Lower leg skin (tissue), 4 donors: Measurements from ENCODE around the gene MYO3A. TPM values are rescaled to one million over a fixed set of nuclear protein-coding genes. Genes with fewer than 3 reads are reported as not detected.

ENCODE experiments used
- DNase-seq, 2 donors: peaks; one replicate each; pipeline ENCODE4 v3.0.0-alpha.2; 2019; ENCODE audit warnings: low spot score in 2 of 2
- H3K4me3 ChIP-seq: fragments of 200-600 bp; sonication (generic); 2 replicates; pipeline ENCODE4 v1.5.1; 2017; ENCODE audit warnings: mild to moderate bottlenecking, low read depth; ENCODE audit not compliant: poor library complexity, severe bottlenecking
- POLR2A ChIP-seq, 2 donors: fragments of 450-650 bp; IDR thresholded peaks; one replicate each; pipeline ENCODE4 v1.6.1; 2016 to 2017; ENCODE audit warnings: antibody characterized with exemption in 2 of 2, mild to moderate bottlenecking in 1 of 2, moderate library complexity in 1 of 2
- WGBS, 2 donors: methylation state at CpG; one replicate each; pipeline ENCODE4 v1.1.5; 2018; 5-methylcytosine and 5-hydroxymethylcytosine counted together
- intact Hi-C: fragments of 100-400 bp; cut with DNase I; formaldehyde crosslinking; loops from one replicate; pipeline ENCODE4 v1.15.0; 2023; ENCODE audit warnings: low total_unique reads
- total RNA-seq, 4 donors: library from RNA; depleted of rRNA; stranded (reverse); fragments of >200 nt; gene quantifications; one replicate each; pipeline ENCODE4 v1.1.0, GENCODE V29; 2016
- TF ChIP-seq, protein P1 (sequence below), 3 donors: fragments of 450-650 bp; IDR thresholded peaks; one replicate each; pipeline ENCODE4 v1.5.1; 2016; ENCODE audit warnings: antibody characterized with exemption in 3 of 3, mild to moderate bottlenecking in 3 of 3, moderate library complexity in 2 of 3

Gene MYO3A
- total RNA-seq, 4 donors from 2014 or later = 2.0 to 7.6 (median 3.1) TPM

DNA sequence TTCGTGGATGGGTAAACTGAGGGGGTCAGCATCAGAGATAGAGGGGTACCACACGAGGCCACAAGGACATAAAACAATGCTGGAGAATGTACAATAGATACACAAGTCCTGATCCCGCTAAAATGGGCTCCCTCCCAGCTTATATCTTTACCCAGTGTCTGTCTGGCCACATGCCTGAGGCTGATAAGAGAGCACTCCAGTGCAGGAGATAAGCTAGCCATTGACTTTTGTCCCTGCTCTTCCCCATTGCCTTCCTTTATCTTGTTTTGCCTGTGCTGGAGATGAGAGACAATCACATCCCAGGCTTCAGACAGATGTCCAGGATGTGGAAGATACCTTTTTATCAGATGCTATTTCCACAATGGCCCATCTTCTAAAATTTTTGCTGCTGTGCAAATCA, 288.5 kb downstream of the MYO3A start:
- no peak for DNase-seq
- peak overlapping the region; percentile 6 for H3K4me3 ChIP-seq
- intact Hi-C loops = no loop called here
- WGBS, 2 donors = 54 to 66% methylated on average over 3 of the region's 3 CpGs
- TF ChIP-seq, protein P1, sequence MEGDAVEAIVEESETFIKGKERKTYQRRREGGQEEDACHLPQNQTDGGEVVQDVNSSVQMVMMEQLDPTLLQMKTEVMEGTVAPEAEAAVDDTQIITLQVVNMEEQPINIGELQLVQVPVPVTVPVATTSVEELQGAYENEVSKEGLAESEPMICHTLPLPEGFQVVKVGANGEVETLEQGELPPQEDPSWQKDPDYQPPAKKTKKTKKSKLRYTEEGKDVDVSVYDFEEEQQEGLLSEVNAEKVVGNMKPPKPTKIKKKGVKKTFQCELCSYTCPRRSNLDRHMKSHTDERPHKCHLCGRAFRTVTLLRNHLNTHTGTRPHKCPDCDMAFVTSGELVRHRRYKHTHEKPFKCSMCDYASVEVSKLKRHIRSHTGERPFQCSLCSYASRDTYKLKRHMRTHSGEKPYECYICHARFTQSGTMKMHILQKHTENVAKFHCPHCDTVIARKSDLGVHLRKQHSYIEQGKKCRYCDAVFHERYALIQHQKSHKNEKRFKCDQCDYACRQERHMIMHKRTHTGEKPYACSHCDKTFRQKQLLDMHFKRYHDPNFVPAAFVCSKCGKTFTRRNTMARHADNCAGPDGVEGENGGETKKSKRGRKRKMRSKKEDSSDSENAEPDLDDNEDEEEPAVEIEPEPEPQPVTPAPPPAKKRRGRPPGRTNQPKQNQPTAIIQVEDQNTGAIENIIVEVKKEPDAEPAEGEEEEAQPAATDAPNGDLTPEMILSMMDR (IDR thresholded peaks at IDR 0.05) = no peak
- TF ChIP-seq POLR2A (IDR thresholded peaks at IDR 0.05) = no peak

DNA sequence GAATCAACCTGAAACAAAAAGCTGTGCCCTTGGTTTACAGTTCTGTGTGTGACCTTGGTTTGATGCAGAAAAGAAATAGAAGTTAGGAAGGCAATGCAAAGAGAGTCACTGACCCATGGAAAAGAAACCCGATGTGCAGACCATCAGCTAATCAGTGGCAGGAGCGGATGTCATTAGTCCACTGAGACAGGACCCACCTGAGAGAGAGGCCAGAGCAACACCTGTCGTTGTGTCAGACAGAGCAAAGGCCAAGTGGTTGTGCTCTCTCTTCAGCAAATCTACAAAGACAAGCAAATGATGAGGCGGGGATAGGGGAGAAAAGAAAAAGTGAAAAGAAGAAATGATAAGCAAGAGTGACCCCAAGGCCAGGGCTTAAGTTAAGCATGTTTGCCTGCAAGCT, 291.3 kb downstream of the MYO3A start:
- intact Hi-C loops = no loop called here
- H3K4me3 ChIP-seq = no peak overlapping the region
- no peak for DNase-seq
- 79% methylated on average over 4 of the region's 4 CpGs for WGBS, 2 donors
- TF ChIP-seq, protein P1 (IDR thresholded peaks at IDR 0.05) = no peak
- no peak for TF ChIP-seq POLR2A (IDR thresholded peaks at IDR 0.05)

DNA sequence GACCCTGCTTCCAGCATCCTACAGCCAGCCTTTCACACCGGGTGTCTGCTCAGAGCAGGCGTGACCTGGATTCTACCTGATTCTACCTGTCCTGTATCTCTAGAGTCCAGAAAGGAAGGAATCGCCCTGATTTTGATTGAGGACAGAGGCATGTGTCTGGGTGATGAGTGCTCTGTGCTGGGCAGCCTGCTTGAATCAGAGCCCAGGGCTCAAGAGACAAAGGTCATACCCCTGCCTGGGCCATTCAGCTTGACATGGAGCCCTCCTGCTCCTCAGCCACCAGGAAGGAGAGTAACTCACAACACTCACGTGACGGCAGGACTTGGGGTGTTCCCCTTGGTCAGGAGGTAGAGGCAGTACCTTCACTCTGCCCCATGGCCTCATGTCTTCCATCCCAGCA, 293.8 kb downstream of the MYO3A start:
- intact Hi-C loops = no loop called here
- no peak for TF ChIP-seq POLR2A (IDR thresholded peaks at IDR 0.05)
- TF ChIP-seq, protein P1 (IDR thresholded peaks at IDR 0.05) = no peak
- no peak overlapping the region for H3K4me3 ChIP-seq
- 83 to 85% methylated on average over 5 of the region's 5 CpGs for WGBS, 2 donors
- no peak for DNase-seq

DNA sequence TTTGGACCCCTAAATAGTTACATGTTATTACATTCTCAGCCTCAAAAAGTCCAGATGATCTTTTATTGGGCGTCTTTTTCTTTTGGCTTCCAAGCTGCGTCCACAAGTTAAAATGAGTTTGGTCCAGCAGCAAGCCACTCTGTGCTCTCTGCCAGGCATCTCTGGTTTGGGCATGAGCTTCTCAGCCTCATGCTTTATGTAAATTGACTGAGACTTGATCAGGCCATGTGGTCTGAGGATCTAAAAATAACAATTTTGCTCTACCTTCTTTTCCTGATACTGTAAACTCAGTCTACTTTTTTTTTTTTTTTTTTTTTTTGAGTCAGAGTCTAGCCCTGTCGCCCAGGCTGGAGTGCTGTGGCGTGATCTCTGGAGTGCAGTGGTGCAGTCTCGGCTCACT, 298.1 kb downstream of the MYO3A start:
- WGBS, 2 donors = 83 to 92% methylated on average over 5 of the region's 5 CpGs

DNA sequence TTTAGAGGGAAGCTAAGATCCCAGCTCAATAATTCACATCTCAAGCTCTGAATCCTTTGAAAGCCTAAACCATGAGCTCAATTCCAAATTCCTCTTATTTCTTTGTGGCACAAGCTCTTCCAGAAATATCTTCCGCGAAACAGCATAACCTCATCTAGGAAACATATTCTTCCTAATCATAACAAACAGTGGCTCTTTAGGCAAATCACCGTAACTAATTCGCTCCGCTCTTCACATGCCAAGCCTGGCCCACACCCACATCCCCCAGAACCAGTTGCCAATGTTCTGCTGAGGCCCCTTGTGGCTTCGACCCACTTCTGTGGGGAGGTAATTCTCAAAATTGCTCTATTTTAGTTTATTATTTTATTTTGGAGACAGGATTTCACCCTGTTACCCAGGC, 301.7 kb downstream of the MYO3A start:
- intact Hi-C loops = no loop called here
- DNase-seq = no peak
- no peak overlapping the region for H3K4me3 ChIP-seq
- no peak for TF ChIP-seq POLR2A (IDR thresholded peaks at IDR 0.05)
- TF ChIP-seq, protein P1 (IDR thresholded peaks at IDR 0.05) = no peak
- 94 to 97% methylated on average over 6 of the region's 6 CpGs for WGBS, 2 donors

More for the DNA sequence above, 298.1 kb downstream of the MYO3A start:
- no peak for TF ChIP-seq POLR2A (IDR thresholded peaks at IDR 0.05)
- TF ChIP-seq, protein P1 (IDR thresholded peaks at IDR 0.05) = no peak
- intact Hi-C loops = no loop called here
- no peak overlapping the region for H3K4me3 ChIP-seq
- DNase-seq = no peak

DNA sequence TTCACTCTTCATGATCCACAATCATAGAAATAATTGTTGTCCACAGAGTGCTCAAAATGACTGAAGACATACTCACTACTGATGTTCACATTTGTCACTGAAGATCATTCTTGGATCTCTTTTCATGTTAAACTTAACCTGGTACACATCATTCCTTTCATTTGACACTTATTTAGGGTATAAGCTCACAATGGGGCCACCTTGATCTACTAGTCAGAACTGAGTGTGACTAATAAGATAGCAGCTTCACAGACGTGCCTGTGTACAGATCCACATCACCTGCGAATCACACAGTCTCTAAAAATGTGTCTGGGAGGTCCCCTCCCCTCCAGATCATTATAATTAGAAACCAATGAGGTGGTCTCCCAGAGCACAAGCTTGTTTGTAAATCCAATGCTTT, 304.3 kb downstream of the MYO3A start:
- TF ChIP-seq, protein P1 (IDR thresholded peaks at IDR 0.05) = no peak
- TF ChIP-seq POLR2A (IDR thresholded peaks at IDR 0.05) = no peak
- intact Hi-C loops = no loop called here
- WGBS, 2 donors = 39 to 40% methylated on average over 2 of the region's 2 CpGs
- H3K4me3 ChIP-seq = no peak overlapping the region
- DNase-seq = no peak
